GM19452 (cell line): ENCODE results near the gene APOOL.
"Not testable (repeated sequence)": the region's sequence is repeated elsewhere in the genome, so short reads cannot be mapped to it uniquely, and the experiment has no call there.

Source experiments
- ATAC-seq: cut with Tn5 transposase; IDR thresholded peaks from one replicate; pipeline ENCODE4 v1.9.1; 2021; ENCODE audit not compliant: unreplicated experiment

APOOL gene, protein sequence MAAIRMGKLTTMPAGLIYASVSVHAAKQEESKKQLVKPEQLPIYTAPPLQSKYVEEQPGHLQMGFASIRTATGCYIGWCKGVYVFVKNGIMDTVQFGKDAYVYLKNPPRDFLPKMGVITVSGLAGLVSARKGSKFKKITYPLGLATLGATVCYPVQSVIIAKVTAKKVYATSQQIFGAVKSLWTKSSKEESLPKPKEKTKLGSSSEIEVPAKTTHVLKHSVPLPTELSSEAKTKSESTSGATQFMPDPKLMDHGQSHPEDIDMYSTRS

GRCh38 chrX:85003655-85004244 is at the start of gene APOOL:
Gene APOOL (plus strand): TSS chrX:85003877. CDS start chrX:85003913, 36 bp downstream.
- peak; percentile 93 for ATAC-seq

- ATAC-seq: no peak
These were observed 47.4 kb upstream of the APOOL start for GRCh38 chrX:84956304-84956703.

- ATAC-seq: no peak
These were observed 28.9 kb upstream of the APOOL start for GRCh38 chrX:84974803-84975202.

DNA sequence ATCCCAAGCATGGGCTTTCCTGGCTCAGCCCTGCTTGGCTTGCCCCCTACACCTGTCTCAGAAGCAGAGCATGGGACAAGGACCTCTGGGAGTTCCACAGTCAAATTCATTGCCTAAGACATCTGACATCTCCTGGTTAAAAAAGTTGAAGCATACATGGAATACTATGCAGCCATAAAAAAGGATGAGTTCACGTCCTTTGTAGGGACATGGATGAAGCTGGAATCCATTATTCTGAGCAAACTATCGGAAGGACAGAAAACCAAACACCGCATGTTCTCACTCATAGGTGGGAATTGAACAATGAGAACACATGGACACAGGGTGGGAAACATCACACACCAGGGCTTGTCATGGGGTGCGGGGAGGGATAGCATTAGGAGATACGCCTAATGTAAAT is 11.9 kb upstream of the APOOL start:
- not testable (repeated sequence) for ATAC-seq

DNA sequence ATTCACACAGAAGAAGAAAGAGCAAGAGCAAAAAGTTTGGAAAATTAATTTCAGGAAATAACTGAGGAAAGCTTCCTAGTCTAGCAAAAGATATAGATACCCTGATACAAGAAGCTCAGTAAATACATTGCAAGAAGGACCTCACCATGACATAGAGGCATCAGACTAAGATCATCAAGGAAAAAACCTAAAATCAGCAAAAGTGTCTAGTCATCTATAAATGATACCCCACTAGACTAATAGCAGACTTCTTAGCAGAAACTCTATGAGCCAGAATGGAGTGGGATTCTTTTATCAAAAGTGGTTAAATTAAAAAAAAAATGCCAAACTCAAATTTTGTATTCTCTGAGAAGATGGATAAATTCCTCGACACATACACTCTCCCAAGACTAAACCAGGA is 10.5 kb upstream of the APOOL start:
- no peak for ATAC-seq

DNA sequence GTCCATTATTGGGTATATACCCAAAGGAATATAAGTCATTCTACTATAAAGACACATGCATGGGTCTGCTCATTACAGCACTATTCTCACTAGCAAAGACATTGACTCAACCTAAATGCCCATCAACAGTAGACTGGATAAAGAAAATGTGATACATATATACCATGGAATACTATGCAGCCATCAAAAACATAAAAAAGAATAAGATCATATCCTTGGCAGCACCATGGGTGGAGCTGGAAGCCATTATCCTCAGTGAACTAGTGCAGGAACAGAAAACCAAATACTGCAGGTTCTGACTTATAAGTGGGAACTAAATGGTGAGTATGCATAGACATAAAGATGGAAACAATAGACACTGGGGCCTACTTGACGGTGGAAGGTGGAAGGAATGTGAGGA is 2.3 kb upstream of the APOOL start:
- no peak for ATAC-seq

- ATAC-seq: peak; percentile 6
These were observed 578 bp downstream of the APOOL start for GRCh38 chrX:85004255-85004654.

GRCh38 chrX:85012098-85012497 is 8.4 kb downstream of the APOOL start:
- no peak for ATAC-seq

DNA sequence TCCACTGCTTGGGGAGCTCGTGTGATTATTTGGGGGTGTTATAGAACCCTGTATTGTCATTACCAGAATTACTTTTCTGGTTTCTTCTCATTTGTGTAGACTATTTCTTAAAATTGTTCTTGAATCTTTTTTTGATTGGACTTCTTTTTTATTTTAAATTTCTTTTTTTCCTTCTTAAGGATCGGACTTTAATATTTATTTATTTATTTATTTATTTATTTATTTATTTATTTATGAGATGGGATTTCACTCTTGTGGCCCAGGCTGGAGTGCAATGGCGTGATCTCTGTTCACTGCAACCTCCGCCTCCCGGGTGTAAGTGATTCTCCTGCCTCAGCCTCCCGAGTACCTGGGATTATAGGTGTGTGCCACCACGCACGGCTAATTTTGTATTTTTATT is 11.7 kb downstream of the APOOL start:
- ATAC-seq: not testable (repeated sequence)

DNA sequence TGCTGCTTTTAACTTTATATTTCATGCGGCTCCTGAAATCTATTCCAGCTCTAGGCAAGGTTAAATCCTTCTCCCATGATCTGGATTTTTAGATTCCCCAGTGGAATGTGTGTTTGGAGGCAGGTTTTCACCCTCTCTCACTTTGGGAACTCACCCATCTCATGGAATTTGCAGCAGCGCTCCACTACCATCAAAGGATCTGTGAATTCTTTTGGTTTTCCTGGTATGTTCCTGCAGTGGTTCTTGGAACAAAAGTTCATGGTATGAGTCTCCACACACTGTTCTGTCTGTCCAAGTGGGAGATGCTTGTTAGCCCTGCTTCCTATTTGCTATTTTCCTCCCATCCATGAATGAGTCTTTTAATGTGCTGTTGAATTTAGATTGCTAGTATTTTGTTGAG is 14.0 kb downstream of the APOOL start:
- ATAC-seq: no peak

- no peak for ATAC-seq
These were observed 14.8 kb downstream of the APOOL start for GRCh38 chrX:85018471-85018870.

DNA sequence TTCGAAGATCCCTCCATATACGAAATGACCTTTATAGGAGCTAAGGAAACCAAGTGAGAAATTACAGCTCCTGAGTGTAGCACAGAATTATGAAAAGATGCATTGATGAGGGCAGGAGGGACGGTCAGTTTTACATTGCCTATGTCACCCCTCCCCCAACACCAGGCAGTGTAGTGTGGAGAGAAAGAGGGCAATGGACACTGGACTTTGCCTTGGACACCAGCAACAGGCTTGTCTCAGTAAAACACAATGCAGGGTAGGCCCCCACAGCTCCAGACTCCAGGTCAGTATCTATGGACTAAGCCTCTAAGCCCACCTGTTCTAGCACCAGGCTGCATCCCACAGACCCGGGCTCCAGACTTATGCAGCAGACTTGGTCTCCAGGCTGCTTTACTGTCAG is 16.5 kb downstream of the APOOL start:
- no peak for ATAC-seq

DNA sequence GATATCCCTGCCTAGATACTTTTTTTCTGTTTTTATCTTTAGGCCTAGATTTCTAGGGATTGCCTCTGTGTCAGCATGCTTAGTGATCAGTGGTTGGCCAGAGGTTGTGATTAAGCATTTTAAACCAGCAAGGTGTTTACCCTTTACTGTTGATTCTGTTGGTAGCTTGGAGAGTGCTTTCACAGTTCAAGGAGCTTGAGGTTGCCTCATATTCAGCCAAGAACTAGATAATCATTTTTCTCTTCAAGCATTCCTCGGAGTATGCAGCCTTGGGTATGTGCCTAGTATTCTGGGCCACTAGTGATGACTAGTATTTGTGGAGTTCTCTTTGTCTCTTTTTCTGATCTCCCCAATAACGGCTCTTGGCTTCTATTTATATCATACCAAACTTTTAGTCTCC is 20.4 kb downstream of the APOOL start:
- no peak for ATAC-seq

DNA sequence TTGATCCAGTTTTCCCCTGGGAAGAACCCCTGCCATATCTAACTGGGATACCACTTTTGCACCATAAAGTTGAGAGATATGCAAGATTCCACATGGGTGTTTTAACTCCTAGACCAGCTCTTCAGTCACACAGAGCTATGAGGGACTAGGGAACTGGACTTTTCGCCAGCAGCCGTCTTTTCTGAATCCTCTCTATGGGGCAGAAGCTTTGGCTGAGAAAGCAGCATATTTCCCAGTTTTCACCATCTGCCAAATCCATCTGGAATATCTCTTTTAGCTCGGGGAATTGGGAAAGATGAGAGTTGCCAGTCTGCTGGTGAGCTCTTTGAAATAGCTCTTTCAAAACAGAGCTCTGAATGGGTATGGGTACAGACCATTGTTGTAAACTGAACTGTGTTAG is 20.9 kb downstream of the APOOL start:
- ATAC-seq: no peak

- ATAC-seq: no peak
These were observed 22.5 kb downstream of the APOOL start for GRCh38 chrX:85026170-85026569.

DNA sequence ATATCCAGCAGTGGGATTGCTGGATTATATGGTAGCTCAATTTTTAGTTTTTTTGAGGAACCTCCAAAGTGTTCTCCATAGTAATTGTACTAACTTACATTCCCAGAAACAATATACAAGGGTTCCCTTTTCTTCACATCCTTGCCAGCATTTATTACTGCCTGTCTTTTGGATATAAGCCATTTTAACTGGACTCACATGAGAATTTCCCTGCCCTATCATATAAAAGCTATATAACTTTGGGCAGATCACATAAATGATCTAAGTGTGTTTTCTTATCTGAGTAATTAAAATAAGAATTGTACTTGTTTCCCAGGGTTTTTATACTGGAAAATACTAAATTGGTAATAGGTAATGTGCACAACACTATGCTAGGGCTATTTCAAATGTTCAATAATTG is 25.4 kb downstream of the APOOL start:
- no peak for ATAC-seq

- no peak for ATAC-seq
These were observed 27.8 kb downstream of the APOOL start for GRCh38 chrX:85031505-85031904.

DNA sequence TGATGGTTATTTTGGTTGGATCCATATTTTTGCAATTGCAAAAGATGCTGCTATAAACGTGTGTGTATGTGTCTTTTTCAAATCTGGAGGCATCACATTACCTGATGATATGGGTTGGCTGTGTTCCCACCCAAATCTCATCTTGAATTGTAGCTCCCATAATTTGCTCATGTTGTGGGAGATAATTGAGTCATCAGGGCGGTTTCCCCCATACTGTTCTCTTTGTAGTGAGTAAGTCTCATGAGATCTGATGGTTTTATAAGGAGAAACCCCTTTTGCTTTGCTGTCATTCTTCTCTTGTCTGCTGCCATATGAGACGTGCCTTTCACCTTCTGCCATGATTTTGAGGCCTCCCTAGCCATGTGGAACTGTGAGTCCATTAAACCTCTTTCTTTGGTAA is 33.4 kb downstream of the APOOL start:
- no peak for ATAC-seq

- no peak for ATAC-seq
These were observed 48.0 kb downstream of the APOOL start for GRCh38 chrX:85051627-85052026.

- no peak for ATAC-seq
These were observed 48.5 kb downstream of the APOOL start for GRCh38 chrX:85052205-85052604.

- no peak for ATAC-seq
These were observed 49.1 kb downstream of the APOOL start for GRCh38 chrX:85052636-85053343.

DNA sequence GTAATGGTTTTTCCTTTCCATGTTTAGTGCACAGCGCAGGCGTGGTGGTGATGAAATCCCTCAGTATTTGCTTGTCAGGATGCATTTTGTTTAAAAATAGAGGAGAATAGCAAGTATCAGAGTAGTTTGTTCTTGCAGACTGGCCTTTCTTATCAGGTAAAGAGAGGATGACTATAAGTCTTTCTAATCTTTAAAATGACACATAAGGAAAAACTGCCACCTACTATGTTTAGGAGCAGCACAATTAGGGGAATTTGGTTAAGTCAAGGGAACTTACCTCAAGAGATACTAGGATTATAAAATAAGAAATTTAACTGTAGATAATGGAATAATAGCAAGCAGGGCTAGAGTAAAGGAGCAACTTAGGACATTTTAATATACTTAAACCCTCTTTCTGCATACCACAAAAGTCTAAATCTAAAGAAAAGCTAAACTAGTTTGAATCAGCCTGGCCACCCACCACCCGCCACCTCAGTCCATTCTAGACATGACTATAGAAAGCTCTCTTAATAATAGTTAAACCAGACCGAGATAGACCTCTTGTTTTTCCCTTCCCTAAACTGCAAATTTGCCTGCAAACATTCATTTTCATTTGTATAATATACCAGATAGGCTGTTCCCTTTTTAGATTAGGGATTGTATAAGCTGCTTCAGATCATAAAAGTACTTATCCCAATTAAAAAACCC is 62.0 kb downstream of the APOOL start:
- ATAC-seq: no peak
